Natural killer cell treated with Interleukin-12 subunit alpha and Interleukin-12 subunit beta and Interleukin-15 and Interleukin-18, amount 100 ng/mL, for 72 hours (primary cell): ENCODE measurements around the gene CAMSAP1. TPM values are rescaled to one million over a fixed set of nuclear protein-coding genes. Genes with fewer than 3 reads are reported as not detected.

ENCODE experiments used
- ATAC-seq, 2 donors: fragments of 150-1000 bp; cut with Tn5 transposase in 1 of 2; sonication (Bioruptor Pico), chemical (Tn5 transposase) in 1 of 2; 2 replicates each; pipeline ENCODE4 v1.10.0; 2021
- DNase-seq: peaks from one replicate; pipeline ENCODE4 v3.0.0; 2022; ENCODE audit warnings: low spot score
- H3K27ac Mint-ChIP-seq, 2 donors: 1 replicate in 1 of 2; 2 replicates in 1 of 2; pipeline ENCODE4 v1.8.0; 2022; ENCODE audit warnings: mixed read lengths in 2 of 2, mild to moderate bottlenecking in 1 of 2, moderate library complexity in 1 of 2
- H3K27me3 Mint-ChIP-seq, 2 donors: 1 replicate in 1 of 2; 2 replicates in 1 of 2; pipeline ENCODE4 v1.8.0; 2022; ENCODE audit warnings: mixed read lengths in 2 of 2
- H3K36me3 Mint-ChIP-seq: one replicate; pipeline ENCODE4 v1.8.0; 2022; ENCODE audit warnings: mixed read lengths
- H3K4me1 Mint-ChIP-seq, 2 donors: 1 replicate in 1 of 2; 2 replicates in 1 of 2; pipeline ENCODE4 v1.8.0; 2022; ENCODE audit warnings: low read depth in 2 of 2, mixed read lengths in 2 of 2, mild to moderate bottlenecking in 1 of 2
- H3K4me3 Mint-ChIP-seq: one replicate; pipeline ENCODE4 v1.8.0; 2022; ENCODE audit warnings: mixed read lengths
- H3K9me3 Mint-ChIP-seq: 2 replicates; pipeline ENCODE4 v1.8.0; 2022; ENCODE audit warnings: mixed read lengths
- total RNA-seq, 2 donors: library from RNA; stranded (reverse); gene quantifications; one replicate each; pipeline ENCODE4 v1.2.3, GENCODE V29; 2022

Gene CAMSAP1
- total RNA-seq, 2 donors from 2014 or later = 23.4 to 25.5 TPM

GRCh38 chr9:135857843-135858242, 49.5 kb downstream of the CAMSAP1 start:
- H3K36me3 Mint-ChIP-seq = peaks cover 4% of the 10 kb centered on the region
- H3K27ac Mint-ChIP-seq = no peak overlapping the region

GRCh38 chr9:135857371-135857786, 50.0 kb downstream of the CAMSAP1 start:
- Mint-ChIP-seq H3K27me3 (no peaks in the 10 kb centered on the region), H3K36me3 (peaks cover 6% of the 10 kb centered on the region), H3K4me1 (peaks cover 0 to 5% of the 10 kb centered on the region in 2 donors), H3K9me3 (no peaks in the 10 kb centered on the region), H3K4me3 (no peak overlapping the region), H3K27ac (no peak overlapping the region)
- no peak for DNase-seq
- no peak for ATAC-seq

More at GRCh38 chr9:135857843-135858242, 49.5 kb downstream of the CAMSAP1 start:
- H3K9me3 Mint-ChIP-seq = no peaks in the 10 kb centered on the region
- H3K27me3 Mint-ChIP-seq = no peaks in the 10 kb centered on the region
- ATAC-seq (no peak), DNase-seq (no peak)
- peaks cover 0 to 5% of the 10 kb centered on the region in 2 donors for H3K4me1 Mint-ChIP-seq
- no peak overlapping the region for H3K4me3 Mint-ChIP-seq

DNA sequence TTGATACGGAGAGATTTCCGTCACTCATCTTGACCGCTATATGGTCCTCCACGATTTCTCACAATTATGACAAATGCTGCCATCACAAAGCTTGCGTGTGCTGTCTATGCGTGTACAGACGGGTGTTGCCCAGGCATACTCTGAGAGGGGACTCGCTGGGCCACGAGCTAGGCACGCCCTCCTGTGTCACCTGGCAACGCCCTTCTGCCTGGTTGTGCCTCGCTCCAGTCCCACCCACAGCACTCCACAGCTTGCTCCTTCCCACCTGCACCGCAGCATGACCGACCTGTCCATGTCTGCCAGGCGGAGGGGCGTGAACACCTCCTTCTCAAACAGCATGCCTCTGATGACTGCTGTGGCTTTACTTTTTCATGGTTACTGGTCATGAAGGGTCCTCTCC, 55.6 kb downstream of the CAMSAP1 start:
- no peak overlapping the region for H3K4me3 Mint-ChIP-seq
- H3K27ac Mint-ChIP-seq = no peak overlapping the region
- no peaks in the 10 kb centered on the region for H3K4me1 Mint-ChIP-seq
- H3K9me3 Mint-ChIP-seq = no peaks in the 10 kb centered on the region
- no peaks in the 10 kb centered on the region for H3K27me3 Mint-ChIP-seq
- ATAC-seq (no peak), DNase-seq (no peak)
- peaks cover 6% of the 10 kb centered on the region for H3K36me3 Mint-ChIP-seq

- ATAC-seq (no peak), DNase-seq (no peak)
- Mint-ChIP-seq H3K27me3 (no peaks in the 10 kb centered on the region), H3K9me3 (no peaks in the 10 kb centered on the region), H3K27ac (no peak overlapping the region), H3K4me3 (no peak overlapping the region), H3K4me1 (peaks cover 0 to 6% of the 10 kb centered on the region in 2 donors), H3K36me3 (peaks cover 6% of the 10 kb centered on the region)
These were observed 56.6 kb downstream of the CAMSAP1 start for GRCh38 chr9:135850737-135851136.

- no peak for DNase-seq
- ATAC-seq = no peak
- H3K9me3 Mint-ChIP-seq = peaks cover 7% of the 10 kb centered on the region
These were observed 58.2 kb downstream of the CAMSAP1 start for GRCh38 chr9:135849181-135849580.

DNA sequence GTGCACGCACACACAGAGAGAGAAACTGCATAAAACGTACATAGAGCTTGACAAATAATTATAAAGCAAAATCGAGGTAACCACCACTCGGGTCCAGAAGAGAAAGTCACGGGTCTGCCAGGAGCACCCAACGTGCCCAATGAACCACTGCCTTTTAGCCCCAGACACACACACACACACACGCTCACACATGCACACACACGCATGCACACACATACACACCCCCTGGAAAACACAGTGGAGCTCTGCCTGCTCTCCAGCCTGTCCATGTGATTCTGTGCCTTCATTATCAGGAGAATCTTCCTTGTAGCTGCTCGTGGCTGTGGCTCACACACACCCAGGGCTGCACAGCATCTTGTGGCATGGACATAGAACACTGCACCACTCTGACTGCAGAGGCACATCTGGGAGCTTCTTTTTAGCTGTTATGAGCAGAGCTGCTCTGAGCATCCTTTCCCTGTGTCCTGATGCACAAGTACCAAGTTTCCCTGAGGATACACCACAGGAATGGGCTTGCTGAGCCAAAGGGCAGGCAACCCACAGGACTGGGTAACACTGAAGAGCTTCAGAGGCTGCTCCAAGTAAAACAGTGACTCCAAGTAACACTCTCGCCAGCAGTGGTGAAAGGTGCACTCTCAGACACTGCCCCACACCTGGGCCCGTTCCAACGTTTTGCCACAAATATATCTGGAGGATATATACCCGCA, 58.9 kb downstream of the CAMSAP1 start:
- ATAC-seq (peak; percentile 27 to 48), DNase-seq (no peak)
- H3K27me3 Mint-ChIP-seq = no peaks in the 10 kb centered on the region
- H3K9me3 Mint-ChIP-seq = peaks cover 10% of the 10 kb centered on the region
- peaks cover 6% of the 10 kb centered on the region in 2 donors for H3K4me1 Mint-ChIP-seq
- no peak overlapping the region for H3K4me3 Mint-ChIP-seq
- no peak overlapping the region for H3K27ac Mint-ChIP-seq
- peaks cover 25% of the 10 kb centered on the region for H3K36me3 Mint-ChIP-seq

More at GRCh38 chr9:135849181-135849580, 58.2 kb downstream of the CAMSAP1 start:
- Mint-ChIP-seq H3K27me3 (no peaks in the 10 kb centered on the region), H3K4me1 (peaks cover 3 to 6% of the 10 kb centered on the region in 2 donors), H3K36me3 (peaks cover 20% of the 10 kb centered on the region), H3K4me3 (no peak overlapping the region), H3K27ac (no peak overlapping the region)

- no peak overlapping the region for H3K4me3 Mint-ChIP-seq
- DNase-seq = no peak
- H3K27me3 Mint-ChIP-seq = no peaks in the 10 kb centered on the region
- H3K9me3 Mint-ChIP-seq = peaks cover 10% of the 10 kb centered on the region
- peaks cover 6% of the 10 kb centered on the region in 2 donors for H3K4me1 Mint-ChIP-seq
- ATAC-seq = no peak
- H3K36me3 Mint-ChIP-seq = peaks cover 25% of the 10 kb centered on the region
- no peak overlapping the region for H3K27ac Mint-ChIP-seq
These were observed 59.5 kb downstream of the CAMSAP1 start for GRCh38 chr9:135847833-135848232.

DNA sequence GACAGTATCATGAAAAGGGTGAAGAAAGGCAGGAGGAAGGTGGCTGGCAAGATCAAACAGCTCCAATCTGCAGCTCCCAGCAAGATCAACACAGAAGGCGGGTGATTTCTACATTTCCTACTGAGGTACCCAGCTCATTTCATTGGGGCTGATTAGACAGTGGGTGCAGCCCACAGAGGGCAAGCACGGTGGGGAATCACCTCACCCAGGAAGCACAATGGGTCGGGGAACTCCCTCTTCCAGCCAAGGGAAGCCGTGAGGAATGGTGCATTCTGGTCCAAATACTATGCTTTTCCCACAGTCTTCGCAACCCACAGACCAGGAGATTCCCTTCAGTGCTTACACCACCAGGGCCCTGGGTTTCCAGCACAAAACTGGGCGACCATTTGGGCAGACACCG, 66.8 kb downstream of the CAMSAP1 start:
- peak; percentile 41 for DNase-seq
- no peaks in the 10 kb centered on the region for H3K27me3 Mint-ChIP-seq
- ATAC-seq = no peak
- H3K36me3 Mint-ChIP-seq = peaks cover 18% of the 10 kb centered on the region
- peaks cover 10% of the 10 kb centered on the region for H3K9me3 Mint-ChIP-seq
- H3K4me1 Mint-ChIP-seq = peaks cover 0 to 12% of the 10 kb centered on the region in 2 donors
- no peak overlapping the region for H3K4me3 Mint-ChIP-seq
- no peak overlapping the region for H3K27ac Mint-ChIP-seq

- peaks cover 10% of the 10 kb centered on the region for H3K9me3 Mint-ChIP-seq
- H3K4me3 Mint-ChIP-seq = no peak overlapping the region
- H3K27me3 Mint-ChIP-seq = no peaks in the 10 kb centered on the region
- H3K27ac Mint-ChIP-seq = no peak overlapping the region
- ATAC-seq (no peak), DNase-seq (peak; percentile 10)
- peaks cover 0 to 12% of the 10 kb centered on the region in 2 donors for H3K4me1 Mint-ChIP-seq
- H3K36me3 Mint-ChIP-seq = peaks cover 14% of the 10 kb centered on the region
These were observed 67.2 kb downstream of the CAMSAP1 start for GRCh38 chr9:135840107-135840506.

DNA sequence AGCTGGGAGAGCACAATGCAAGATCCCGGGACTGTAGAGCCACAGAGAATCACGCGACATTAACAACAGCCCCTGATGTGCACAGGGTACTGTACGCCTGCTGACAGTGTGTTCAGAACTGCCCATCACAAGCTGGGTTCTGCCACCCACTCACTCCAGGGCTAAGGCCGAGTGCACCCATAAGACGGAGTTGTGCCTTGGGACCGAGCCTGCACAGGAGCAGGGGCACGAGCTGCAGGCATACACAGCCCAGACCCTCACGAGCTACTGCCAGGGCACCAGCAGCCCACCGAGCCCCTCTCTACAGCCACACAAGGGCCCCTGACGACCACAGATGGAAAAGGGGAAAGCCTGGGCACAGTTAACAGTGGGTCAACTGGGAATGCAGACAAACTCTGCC, 67.8 kb downstream of the CAMSAP1 start:
- Mint-ChIP-seq H3K4me3 (no peak overlapping the region), H3K36me3 (peaks cover 9% of the 10 kb centered on the region), H3K27me3 (no peaks in the 10 kb centered on the region), H3K4me1 (peaks cover 0 to 12% of the 10 kb centered on the region in 2 donors), H3K27ac (no peak overlapping the region), H3K9me3 (peaks cover 7% of the 10 kb centered on the region)
- ATAC-seq (no peak), DNase-seq (no peak)

GRCh38 chr9:135835131-135835530, 72.2 kb downstream of the CAMSAP1 start:
- no peak overlapping the region for H3K27ac Mint-ChIP-seq
- no peaks in the 10 kb centered on the region for H3K36me3 Mint-ChIP-seq
- DNase-seq (peak; percentile 40), ATAC-seq (no peak)
- H3K27me3 Mint-ChIP-seq = no peaks in the 10 kb centered on the region
- no peaks in the 10 kb centered on the region for H3K9me3 Mint-ChIP-seq
- H3K4me3 Mint-ChIP-seq = no peak overlapping the region
- no peaks in the 10 kb centered on the region for H3K4me1 Mint-ChIP-seq

DNA sequence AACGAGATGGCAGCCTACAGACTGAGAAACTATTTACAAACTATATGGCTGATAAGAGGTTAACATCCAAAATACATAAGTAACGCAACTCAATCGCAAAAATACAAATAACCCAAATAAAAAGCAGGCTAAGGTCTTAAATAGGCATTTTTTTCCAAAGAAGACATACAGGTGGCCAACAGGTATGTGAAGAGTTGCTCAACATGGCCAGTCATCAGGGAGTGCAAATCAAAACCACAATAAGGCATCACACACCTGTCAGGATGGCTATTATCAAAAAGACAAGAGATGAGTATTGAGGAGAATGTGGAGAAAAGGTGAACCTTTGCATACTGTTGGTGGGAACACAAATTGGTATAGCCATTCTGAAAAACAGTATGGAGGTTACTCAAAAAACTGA, 73.5 kb downstream of the CAMSAP1 start:
- no peaks in the 10 kb centered on the region for H3K27me3 Mint-ChIP-seq
- DNase-seq (no peak), ATAC-seq (no peak)
- no peak overlapping the region for H3K27ac Mint-ChIP-seq
- H3K9me3 Mint-ChIP-seq = peaks cover 2% of the 10 kb centered on the region
- H3K36me3 Mint-ChIP-seq = peaks cover under 1% of the 10 kb centered on the region
- H3K4me1 Mint-ChIP-seq = no peaks in the 10 kb centered on the region
- H3K4me3 Mint-ChIP-seq = no peak overlapping the region

DNA sequence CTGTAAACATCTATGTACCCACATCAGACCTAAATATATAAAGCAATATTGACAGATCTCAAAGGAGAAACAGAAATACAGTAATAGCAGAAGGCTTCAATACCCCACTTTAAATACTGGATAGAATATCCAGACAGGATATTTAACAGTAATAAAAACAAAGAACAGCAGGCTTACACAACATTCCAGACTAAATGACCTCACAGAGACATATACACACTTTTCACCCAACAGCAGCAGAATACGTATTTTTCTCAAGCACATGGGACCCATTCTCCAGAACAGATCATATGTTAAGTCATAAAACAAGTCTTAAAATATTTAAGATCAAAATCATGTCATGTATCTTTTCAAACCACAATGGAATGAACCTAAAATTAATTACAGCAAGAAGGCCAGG, 76.8 kb downstream of the CAMSAP1 start:
- no peak for DNase-seq
- Mint-ChIP-seq H3K27me3 (no peaks in the 10 kb centered on the region), H3K9me3 (peaks cover 2% of the 10 kb centered on the region), H3K4me1 (peaks cover 0 to 2% of the 10 kb centered on the region in 2 donors), H3K4me3 (no peak overlapping the region), H3K27ac (no peak overlapping the region), H3K36me3 (peaks cover 9% of the 10 kb centered on the region)
- no peak for ATAC-seq

DNA sequence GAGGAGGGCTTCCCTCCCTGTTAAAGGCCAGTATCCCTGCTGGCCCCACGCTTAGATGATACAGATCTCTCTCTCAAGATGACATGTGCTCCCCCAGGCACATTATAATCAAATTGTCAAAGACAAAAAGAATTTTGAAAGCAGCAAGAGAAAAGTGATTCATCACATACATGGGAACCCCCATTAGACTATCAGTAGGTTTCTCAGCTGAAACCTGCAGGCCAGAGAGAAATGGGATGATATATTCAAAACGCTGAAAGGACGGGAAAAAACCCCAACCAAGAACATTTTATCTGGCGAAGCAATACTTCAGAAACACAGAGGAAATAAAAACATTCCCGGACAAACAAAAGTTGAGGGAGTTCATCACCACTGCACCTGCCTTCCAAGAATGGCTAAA, 78.7 kb downstream of the CAMSAP1 start:
- Mint-ChIP-seq H3K9me3 (peaks cover 2% of the 10 kb centered on the region), H3K27ac (no peak overlapping the region), H3K27me3 (no peaks in the 10 kb centered on the region), H3K4me3 (no peak overlapping the region), H3K4me1 (peaks cover 0 to 10% of the 10 kb centered on the region in 2 donors), H3K36me3 (peaks cover 15% of the 10 kb centered on the region)
- DNase-seq (no peak), ATAC-seq (no peak)
